ENCODE results near the gene SLCO2A1.

- no peak for TF ChIP-seq POLR2AphosphoS5 (IDR thresholded peaks at IDR 0.05)
- TF ChIP-seq, protein P1, sequence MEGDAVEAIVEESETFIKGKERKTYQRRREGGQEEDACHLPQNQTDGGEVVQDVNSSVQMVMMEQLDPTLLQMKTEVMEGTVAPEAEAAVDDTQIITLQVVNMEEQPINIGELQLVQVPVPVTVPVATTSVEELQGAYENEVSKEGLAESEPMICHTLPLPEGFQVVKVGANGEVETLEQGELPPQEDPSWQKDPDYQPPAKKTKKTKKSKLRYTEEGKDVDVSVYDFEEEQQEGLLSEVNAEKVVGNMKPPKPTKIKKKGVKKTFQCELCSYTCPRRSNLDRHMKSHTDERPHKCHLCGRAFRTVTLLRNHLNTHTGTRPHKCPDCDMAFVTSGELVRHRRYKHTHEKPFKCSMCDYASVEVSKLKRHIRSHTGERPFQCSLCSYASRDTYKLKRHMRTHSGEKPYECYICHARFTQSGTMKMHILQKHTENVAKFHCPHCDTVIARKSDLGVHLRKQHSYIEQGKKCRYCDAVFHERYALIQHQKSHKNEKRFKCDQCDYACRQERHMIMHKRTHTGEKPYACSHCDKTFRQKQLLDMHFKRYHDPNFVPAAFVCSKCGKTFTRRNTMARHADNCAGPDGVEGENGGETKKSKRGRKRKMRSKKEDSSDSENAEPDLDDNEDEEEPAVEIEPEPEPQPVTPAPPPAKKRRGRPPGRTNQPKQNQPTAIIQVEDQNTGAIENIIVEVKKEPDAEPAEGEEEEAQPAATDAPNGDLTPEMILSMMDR (IDR thresholded peaks at IDR 0.05): no peak
Observed at GRCh38 chr3:134052370-134052769, 22.6 kb upstream of the SLCO2A1 start.

All from breast epithelium (tissue), 3 donors.